Inflammatory macrophage treated with lipopolysaccharide for 1 hour (primary cell): Measurements from ENCODE around the gene DCAF8.

Source experiments
- DNase-seq, 2 donors: peaks; one replicate each; pipeline ENCODE4 v3.0.0-alpha.2; 2020 to 2022

Gene DCAF8

GRCh38 chr1:160168609-160169369 is 93.6 kb downstream of the DCAF8 start:
- no peak for DNase-seq

DNA sequence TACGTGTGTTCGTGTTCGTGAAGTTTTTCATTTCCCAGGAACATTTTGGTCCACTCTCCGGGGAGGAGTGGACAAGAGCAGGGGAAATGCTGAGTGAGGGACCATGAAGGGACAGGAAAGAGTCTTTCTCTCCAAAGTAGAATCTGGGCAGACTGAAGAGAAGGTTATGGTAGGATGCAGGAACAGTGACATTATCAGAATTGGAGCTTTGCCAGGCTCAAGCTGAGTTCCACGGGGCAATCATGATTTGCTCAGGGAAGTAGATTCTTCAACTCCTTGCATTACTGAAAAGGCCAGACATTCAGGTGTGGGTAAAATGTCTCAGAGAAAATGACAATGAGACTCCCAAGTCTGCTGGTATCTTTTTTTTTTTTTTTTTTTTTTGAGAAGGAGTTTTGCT is 94.3 kb downstream of the DCAF8 start:
- no peak for DNase-seq

DNA sequence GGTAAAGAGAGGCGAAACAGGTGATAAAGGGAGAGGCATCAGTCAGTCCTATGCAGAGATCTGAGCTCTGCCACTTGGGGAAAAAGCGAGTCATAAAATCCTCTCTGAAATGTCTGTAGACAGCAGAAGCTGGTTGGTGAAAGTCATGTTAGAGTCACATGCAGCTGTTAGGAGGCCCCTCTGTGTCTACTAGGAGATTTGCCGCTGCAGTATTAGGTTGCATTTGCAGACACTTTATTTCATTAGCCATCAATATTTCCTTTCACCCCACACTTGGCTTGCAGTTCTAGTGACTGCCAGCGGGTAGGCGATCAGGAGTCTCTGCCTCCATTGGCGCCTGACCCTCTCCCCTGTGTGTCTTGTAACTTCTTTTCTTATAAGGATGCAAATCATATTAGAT is 94.8 kb downstream of the DCAF8 start:
- DNase-seq = no peak

GRCh38 chr1:160167056-160167455 is 95.3 kb downstream of the DCAF8 start:
- DNase-seq = no peak

DNA sequence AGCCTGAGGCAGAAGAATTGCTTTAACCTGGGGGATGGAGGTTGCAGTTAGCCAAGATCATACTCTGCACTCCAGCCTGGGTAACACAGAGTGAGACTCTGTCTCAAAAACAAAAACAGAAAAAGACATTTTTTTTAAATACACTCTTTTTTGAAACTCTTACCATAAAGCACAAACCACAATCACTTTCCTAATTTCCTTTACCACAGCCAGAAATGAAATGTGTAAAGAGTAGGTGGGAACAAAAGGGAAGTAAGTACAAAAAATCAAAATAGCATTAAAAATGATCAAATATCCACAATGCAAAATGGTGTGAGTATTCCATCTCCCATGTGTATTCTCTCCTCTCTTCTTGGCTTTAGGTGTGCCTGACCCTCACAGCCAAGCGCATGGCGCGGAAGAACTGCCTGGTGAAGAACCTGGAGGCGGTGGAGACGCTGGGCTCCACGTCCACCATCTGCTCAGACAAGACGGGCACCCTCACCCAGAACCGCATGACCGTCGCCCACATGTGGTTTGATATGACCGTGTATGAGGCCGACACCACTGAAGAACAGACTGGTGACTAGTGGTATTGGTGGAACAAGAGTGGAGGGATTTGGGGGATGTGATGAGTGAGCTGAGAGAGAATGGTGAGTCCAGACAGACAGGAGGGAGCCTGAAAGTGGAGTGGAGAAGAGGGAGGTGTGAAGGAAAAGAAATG is 96.0 kb downstream of the DCAF8 start:
- peak; percentile 56 to 62 for DNase-seq
